Activated CD8-positive, alpha-beta T cell treated with anti-CD3 and anti-CD28 coated beads for 36 hours (primary cell): ENCODE data around the gene CD300LG. TPM values are rescaled to one million over a fixed set of nuclear protein-coding genes. Genes with fewer than 3 reads are reported as not detected.

Experiments used
- ATAC-seq: fragments of 200-7000 bp; cut with Tn5 transposase; one replicate; pipeline ENCODE4 v1.10.0; 2021; ENCODE audit warnings: mild to moderate bottlenecking, moderate library complexity
- CTCF ChIA-PET: fragments of 350-600 bp; sonication (Branson Sonifier 250); formaldehyde crosslinking; loops from one replicate; lab custom pipeline; 2021; ENCODE audit warnings: antibody characterized with exemption; lab: Charles Lee
- POLR2A ChIA-PET: fragments of 350-600 bp; sonication (Branson Sonifier 250); formaldehyde crosslinking; loops from one replicate; lab custom pipeline; 2021; ENCODE audit warnings: antibody characterized with exemption; lab: Charles Lee
- DNase-seq: peaks from one replicate; pipeline ENCODE4 v3.0.0-alpha.2; 2020
- H3K27ac Mint-ChIP-seq: one replicate; pipeline ENCODE4 v1.8.0; 2021; ENCODE audit warnings: mild to moderate bottlenecking, mixed read lengths
- H3K27me3 Mint-ChIP-seq: one replicate; pipeline ENCODE4 v1.8.0; 2021; ENCODE audit warnings: mixed read lengths
- H3K36me3 Mint-ChIP-seq: one replicate; pipeline ENCODE4 v1.8.0; 2021; ENCODE audit warnings: low read depth, mixed read lengths
- H3K4me1 Mint-ChIP-seq: one replicate; pipeline ENCODE4 v1.8.0; 2021; ENCODE audit warnings: low read depth, mixed read lengths
- H3K4me3 Mint-ChIP-seq: one replicate; pipeline ENCODE4 v1.8.0; 2021; ENCODE audit warnings: mild to moderate bottlenecking, moderate library complexity, mixed read lengths
- H3K9me3 Mint-ChIP-seq: one replicate; pipeline ENCODE4 v1.8.0; 2021; ENCODE audit warnings: mixed read lengths
- intact Hi-C: fragments of 100-400 bp; cut with micrococcal nuclease; formaldehyde crosslinking; loops from one replicate; pipeline ENCODE4 v1.10.0; 2022
- total RNA-seq, 2 experiments: library from RNA; stranded (reverse); gene quantifications; one replicate each; pipeline ENCODE4 v1.2.3, GENCODE V29; 2021
- TF ChIP-seq, protein P1 (sequence below): fragments of 200-600 bp; IDR thresholded peaks from one replicate; pipeline ENCODE4 v1.8.0; 2022; ENCODE audit warnings: antibody characterized with exemption, mild to moderate bottlenecking

Gene CD300LG
- total RNA-seq, 2 experiments from 2014 or later: not detected

DNA sequence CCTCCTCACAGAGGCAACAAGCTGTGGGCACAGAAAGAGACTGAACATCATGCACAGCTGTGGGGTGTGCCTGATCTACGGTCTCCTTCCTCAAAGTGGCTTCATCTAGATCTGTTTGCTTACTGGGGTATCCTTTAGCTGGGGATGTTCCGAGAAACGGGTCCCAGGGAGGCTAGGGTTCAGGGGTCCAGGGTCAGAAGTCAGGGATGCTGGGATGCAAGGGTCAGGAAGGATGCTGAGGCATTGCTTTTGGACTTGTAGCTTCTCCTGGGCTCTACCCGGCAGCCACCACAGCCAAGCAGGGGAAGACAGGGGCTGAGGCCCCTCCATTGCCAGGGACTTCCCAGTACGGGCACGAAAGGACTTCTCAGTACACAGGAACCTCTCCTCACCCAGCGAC lies 6.6 kb downstream of the CD300LG start:
- POLR2A ChIA-PET: no interaction called here
- no peak for ATAC-seq
- H3K36me3 Mint-ChIP-seq: no peaks in the 10 kb centered on the region
- intact Hi-C loops: no loop called here
- H3K27me3 Mint-ChIP-seq: peaks cover 9% of the 10 kb centered on the region
- H3K4me3 Mint-ChIP-seq: no peak overlapping the region
- DNase-seq: no peak
- CTCF ChIA-PET: interaction anchor here (1.5 kb wide), 1 partner anchor 87 kb away, joined by 5 read pairs; no protein-coding TSS in a partner anchor
- no peak overlapping the region for H3K27ac Mint-ChIP-seq
- TF ChIP-seq, protein P1, sequence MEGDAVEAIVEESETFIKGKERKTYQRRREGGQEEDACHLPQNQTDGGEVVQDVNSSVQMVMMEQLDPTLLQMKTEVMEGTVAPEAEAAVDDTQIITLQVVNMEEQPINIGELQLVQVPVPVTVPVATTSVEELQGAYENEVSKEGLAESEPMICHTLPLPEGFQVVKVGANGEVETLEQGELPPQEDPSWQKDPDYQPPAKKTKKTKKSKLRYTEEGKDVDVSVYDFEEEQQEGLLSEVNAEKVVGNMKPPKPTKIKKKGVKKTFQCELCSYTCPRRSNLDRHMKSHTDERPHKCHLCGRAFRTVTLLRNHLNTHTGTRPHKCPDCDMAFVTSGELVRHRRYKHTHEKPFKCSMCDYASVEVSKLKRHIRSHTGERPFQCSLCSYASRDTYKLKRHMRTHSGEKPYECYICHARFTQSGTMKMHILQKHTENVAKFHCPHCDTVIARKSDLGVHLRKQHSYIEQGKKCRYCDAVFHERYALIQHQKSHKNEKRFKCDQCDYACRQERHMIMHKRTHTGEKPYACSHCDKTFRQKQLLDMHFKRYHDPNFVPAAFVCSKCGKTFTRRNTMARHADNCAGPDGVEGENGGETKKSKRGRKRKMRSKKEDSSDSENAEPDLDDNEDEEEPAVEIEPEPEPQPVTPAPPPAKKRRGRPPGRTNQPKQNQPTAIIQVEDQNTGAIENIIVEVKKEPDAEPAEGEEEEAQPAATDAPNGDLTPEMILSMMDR: no peak
- H3K4me1 Mint-ChIP-seq: no peaks in the 10 kb centered on the region
- H3K9me3 Mint-ChIP-seq: no peaks in the 10 kb centered on the region

DNA sequence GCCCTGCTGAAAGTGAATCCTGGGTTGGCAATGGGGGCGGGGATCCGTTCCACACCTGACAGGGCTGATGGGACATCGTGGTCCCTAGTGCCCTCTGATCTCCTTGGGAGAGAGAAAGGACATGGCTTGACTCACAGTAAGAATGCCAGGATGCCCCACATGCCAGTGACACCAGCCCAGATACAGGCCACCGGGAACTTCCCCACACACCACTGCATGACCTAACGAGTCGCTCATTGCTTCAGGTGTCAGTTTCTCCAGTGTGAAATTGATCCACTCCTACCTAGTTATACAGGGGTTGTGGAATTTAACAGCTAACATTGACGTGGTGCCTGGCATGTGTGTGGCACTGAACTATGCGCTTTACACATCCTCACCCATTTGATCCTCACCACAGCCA lies 7.5 kb downstream of the CD300LG start:
- Mint-ChIP-seq H3K36me3 (no peaks in the 10 kb centered on the region), H3K27me3 (peaks cover 9% of the 10 kb centered on the region), H3K4me3 (no peak overlapping the region), H3K9me3 (no peaks in the 10 kb centered on the region), H3K27ac (no peak overlapping the region), H3K4me1 (no peaks in the 10 kb centered on the region)
- ATAC-seq (no peak), DNase-seq (no peak)
- ChIA-PET POLR2A (no interaction called here), CTCF (interaction anchor here (1.4 to 5.6 kb wide), 2 partner anchors 8 to 24 kb away, joined by 5 to 23 read pairs; partner anchors contain the start of gene CD300LG)
- TF ChIP-seq, protein P1: no peak
- intact Hi-C loops: no loop called here

DNA sequence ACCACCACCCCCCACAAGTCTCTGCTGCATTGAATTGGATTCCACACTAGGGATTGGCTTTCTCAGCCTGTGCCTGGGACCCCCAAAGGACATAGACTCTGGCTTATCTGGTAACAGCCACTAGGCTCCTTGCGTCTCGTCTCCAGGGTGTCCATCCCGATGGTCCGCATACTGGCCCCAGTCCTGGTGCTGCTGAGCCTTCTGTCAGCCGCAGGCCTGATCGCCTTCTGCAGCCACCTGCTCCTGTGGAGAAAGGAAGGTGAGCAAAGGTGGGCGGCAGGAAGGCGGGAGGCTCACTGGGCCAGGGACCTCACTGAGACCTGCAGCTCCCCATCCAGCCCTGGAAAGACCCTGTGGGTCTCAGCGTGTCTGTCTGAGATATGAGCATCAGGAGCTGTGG lies 8.1 kb downstream of the CD300LG start:
- H3K27me3 Mint-ChIP-seq: peaks cover 10% of the 10 kb centered on the region
- CTCF ChIA-PET: interaction anchor here (0.8 to 5.6 kb wide), 3 partner anchors 9 to 55 kb away, joined by 3 to 23 read pairs (median 5); partner anchors contain the start of gene CD300LG
- no peaks in the 10 kb centered on the region for H3K36me3 Mint-ChIP-seq
- no peaks in the 10 kb centered on the region for H3K4me1 Mint-ChIP-seq
- TF ChIP-seq, protein P1: no peak
- intact Hi-C loops: no loop called here
- no peaks in the 10 kb centered on the region for H3K9me3 Mint-ChIP-seq
- ATAC-seq (no peak), DNase-seq (no peak)
- H3K27ac Mint-ChIP-seq: no peak overlapping the region
- H3K4me3 Mint-ChIP-seq: no peak overlapping the region
- POLR2A ChIA-PET: no interaction called here

DNA sequence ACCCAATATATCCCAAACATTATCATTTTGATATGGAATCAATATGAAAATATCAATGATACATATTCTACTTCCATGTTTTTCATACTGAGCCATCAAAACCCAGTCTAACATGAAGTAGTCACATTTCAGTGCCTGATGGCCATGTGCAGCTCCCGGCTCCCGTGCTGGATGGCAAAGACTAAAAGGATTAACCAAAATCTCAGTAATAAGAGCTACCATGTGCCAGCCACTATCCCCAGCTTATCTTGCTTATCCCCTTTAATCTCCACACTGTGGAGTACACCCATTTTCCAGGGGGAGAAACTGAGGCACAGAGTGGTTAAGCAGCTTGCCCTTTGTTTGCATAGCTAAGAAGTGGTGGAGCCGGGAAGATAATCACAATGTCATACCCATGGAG lies 9.2 kb downstream of the CD300LG start:
- H3K4me1 Mint-ChIP-seq: no peaks in the 10 kb centered on the region
- TF ChIP-seq, protein P1: no peak
- no peak overlapping the region for H3K4me3 Mint-ChIP-seq
- DNase-seq: no peak
- H3K36me3 Mint-ChIP-seq: no peaks in the 10 kb centered on the region
- peaks cover 12% of the 10 kb centered on the region for H3K27me3 Mint-ChIP-seq
- no peak overlapping the region for H3K27ac Mint-ChIP-seq
- intact Hi-C loops: no loop called here
- ChIA-PET CTCF (interaction anchor here (2.1 to 5.6 kb wide), 2 partner anchors 10 to 22 kb away, joined by 7 to 23 read pairs; partner anchors contain the start of gene CD300LG), POLR2A (no interaction called here)
- no peak for ATAC-seq
- no peaks in the 10 kb centered on the region for H3K9me3 Mint-ChIP-seq

DNA sequence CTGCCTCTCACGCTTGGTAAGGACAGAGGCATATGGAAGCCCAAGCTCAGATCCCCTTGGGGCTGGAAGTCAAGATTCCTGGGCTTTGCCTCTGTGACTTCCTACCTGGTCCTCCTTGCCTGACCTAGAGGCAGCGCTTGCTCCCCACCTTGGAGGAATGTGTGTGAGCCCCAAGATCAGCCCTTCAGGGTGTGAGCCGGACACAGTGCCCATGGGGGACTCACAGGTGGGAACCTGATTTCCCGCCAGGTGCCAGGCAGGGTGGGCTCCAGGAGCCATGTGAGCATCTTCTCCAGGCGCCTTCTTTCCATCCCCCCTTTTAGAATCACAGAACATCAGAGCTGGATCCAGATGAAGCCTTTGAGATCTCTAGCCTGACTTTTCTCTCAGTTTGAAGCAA lies 10.2 kb downstream of the CD300LG start:
- Mint-ChIP-seq H3K36me3 (no peaks in the 10 kb centered on the region), H3K4me3 (no peak overlapping the region), H3K4me1 (no peaks in the 10 kb centered on the region), H3K9me3 (no peaks in the 10 kb centered on the region), H3K27ac (no peak overlapping the region), H3K27me3 (peaks cover 7% of the 10 kb centered on the region)
- intact Hi-C loops: no loop called here
- TF ChIP-seq, protein P1: no peak
- POLR2A ChIA-PET: no interaction called here
- ATAC-seq (no peak), DNase-seq (no peak)
- CTCF ChIA-PET: interaction anchor here (1.4 to 5.6 kb wide), 3 partner anchors 11 to 23 kb away, joined by 4 to 23 read pairs (median 7); partner anchors contain the start of gene CD300LG
